HG03457 (cell line): Measurements from ENCODE around the gene PIK3R3.

Source experiments
- ATAC-seq: cut with Tn5 transposase; IDR thresholded peaks from one replicate; pipeline ENCODE4 v1.9.1; 2021; ENCODE audit warnings: moderate number of reproducible peaks; ENCODE audit not compliant: unreplicated experiment

PIK3R3 gene

DNA sequence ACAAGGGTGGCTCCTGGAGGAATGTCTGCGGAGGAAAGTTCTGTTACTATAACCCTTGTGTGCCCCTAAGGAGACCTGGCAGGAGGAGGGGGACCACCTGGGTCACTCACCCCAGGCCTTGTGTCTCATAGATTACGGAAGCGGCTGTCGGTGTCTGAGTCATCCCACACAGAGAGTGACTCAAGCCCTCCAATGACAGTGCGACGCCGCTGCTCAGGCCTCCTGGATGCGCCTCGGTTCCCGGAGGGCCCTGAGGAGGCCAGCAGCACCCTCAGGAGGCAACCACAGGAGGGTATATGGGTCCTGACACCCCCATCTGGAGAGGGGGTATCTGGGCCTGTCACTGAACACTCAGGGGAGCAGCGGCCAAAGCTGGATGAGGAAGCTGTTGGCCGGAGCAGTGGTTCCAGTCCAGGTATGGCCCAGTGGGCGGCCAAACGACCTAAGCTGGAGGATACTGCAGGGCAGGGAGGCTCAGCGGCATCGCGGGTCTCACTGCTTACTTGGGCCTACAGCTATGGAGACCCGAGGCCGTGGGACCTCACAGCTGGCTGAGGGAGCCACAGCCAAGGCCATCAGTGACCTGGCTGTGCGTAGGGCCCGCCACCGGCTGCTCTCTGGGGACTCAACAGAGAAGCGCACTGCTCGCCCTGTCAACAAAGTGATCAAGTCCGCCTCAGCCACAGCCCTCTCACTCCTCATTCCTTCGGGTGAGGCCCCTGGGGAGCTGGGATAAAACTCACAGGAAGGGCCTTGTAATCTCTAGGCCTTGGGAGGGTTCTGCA, 101.4 kb downstream of the PIK3R3 start:
- no peak for ATAC-seq

GRCh38 chr1:46030074-46030870, 102.2 kb downstream of the PIK3R3 start:
- ATAC-seq: no peak

DNA sequence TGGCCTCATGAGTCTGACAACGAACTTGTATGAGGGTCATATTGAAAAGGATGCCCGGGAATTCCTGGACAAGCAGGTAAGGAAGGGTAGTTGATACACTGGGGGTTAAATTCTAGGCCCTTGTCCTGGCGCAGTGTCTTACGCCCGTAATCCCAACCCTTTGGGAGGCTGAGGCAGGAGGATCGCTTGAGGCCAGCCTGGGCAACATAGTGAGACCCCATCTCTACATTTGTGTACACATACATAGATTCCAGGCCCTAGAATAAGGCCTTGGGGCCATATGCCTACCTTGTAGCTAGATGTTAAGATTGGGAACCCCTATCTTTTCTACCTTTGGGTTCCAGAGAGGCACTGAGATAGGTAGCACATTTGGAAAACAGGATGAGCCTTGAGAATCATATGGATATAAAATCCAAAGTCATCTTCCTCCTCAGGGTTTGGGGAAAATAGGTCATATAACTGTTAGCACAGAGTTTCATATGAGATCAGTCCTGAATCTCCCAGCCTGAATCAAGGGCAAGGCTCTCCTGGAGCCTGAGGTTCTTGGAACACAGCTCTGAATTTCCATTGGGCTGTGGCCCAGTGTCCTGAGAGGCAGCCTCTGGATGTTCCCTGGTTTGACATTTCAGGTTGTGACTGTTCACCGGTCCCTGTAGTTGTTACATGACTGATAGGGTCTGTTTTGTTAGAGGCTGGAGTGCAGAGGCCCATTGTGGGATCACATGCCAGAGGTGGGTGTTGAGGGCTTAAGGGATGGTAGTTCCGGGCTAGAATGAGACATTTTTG, 104.4 kb downstream of the PIK3R3 start:
- ATAC-seq: no peak

DNA sequence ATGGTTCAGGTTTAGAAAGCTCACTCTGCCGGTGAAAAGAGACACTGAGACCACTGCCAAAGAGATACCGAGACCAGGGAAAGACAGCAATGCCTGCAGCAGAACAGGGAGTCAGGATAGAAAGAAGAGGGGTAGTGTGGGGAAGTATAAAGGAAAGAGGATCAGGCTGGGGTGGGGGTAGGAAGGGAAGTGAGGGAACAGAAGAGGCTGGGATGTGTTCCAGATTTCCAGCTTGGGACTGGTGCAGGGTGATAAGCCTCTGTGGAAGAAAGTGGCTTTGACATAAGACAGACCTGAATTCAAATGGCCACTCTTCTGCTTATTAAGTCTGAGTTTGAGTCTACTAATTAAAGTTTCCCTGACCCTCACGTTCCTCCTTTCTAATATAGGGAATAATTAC, 105.9 kb downstream of the PIK3R3 start:
- ATAC-seq: no peak

DNA sequence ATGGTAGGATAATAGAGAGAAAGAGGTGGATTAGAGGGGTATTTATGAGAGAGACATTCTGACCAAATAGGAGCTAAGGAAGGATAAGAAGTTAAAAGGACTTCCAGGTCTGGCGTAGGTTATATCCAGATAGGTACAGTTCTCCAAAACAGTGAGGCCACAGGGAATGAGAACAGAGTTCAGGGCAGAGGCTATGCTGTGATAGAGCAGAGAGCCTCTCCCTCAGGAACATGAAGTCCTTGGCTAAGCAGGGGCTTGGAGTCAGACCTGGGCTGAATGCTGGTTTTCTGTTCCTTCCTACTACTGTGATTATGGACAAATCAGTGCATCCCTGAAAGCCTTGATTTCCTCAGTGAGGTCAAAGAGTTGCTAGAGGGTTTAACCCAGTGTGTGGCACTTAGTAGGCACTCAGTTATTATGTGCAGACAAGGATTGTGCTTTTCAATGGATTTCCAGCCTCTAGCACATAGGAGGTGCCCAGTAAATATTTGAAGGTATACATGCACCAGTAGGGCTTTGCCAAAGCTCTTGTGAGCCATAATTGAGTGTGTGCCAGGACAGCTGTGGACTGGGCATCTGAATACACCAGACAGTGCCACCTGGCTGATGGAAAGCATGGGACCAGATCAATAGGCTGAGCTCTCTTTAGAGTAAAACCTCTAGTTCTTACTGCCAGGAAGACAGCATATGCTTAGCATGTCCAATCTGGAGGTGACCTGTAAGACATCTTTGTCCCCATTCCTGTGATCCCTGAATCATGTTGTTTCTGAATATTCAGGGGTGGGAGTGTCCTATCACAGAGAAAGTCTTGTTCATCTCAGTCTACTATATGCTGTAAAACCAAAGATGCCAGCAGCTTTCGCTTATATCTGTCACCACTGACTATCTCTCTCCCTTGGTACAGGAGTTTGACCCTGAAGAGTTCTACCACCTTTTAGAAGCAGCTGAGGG, 111.1 kb downstream of the PIK3R3 start:
- ATAC-seq: no peak

- no peak for ATAC-seq
Measured at GRCh38 chr1:46020010-46020409, 112.4 kb downstream of the PIK3R3 start.

DNA sequence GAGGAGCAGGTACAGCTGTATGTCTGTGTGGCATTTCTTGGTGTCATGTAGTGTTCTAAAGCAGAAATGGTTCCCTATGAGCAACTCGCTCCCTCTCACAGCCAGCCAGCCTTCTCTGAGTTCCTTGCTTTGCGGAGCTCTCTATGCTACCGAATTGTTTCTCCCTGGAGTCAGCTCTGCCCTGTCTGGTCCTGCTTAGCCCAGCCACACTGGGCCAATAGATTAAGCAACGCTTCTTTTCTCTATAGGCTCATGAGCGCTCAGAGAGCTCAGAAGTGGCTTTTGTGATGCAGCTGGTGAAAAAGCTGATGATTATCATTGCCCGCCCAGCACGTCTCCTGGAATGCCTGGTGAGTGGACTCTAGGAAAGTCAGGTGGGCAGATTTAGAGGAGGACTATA, 113.1 kb downstream of the PIK3R3 start:
- no peak for ATAC-seq

- no peak for ATAC-seq
Measured at GRCh38 chr1:46017876-46018503, 114.4 kb downstream of the PIK3R3 start.

DNA sequence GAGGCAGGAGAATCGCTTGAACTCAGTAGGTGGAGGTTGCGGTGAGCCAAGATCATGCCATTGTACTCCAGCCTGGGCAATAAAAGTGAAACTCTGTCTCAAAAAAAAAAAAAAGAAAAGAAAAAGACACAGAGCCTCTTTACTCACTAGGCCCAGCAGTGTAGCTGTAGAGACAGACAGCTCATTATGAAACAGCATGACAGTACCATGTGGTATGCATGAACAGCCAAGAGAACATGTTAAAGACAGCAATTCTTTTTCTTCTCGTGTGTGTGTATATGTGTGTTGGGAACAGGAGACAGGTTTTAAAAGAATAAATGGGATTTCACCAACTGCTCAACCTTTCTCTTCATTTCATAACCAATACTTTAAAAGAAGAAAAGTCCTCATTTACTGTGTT, 118.8 kb downstream of the PIK3R3 start:
- ATAC-seq: no peak

GRCh38 chr1:46012236-46012635, 120.2 kb downstream of the PIK3R3 start:
- ATAC-seq: no peak

DNA sequence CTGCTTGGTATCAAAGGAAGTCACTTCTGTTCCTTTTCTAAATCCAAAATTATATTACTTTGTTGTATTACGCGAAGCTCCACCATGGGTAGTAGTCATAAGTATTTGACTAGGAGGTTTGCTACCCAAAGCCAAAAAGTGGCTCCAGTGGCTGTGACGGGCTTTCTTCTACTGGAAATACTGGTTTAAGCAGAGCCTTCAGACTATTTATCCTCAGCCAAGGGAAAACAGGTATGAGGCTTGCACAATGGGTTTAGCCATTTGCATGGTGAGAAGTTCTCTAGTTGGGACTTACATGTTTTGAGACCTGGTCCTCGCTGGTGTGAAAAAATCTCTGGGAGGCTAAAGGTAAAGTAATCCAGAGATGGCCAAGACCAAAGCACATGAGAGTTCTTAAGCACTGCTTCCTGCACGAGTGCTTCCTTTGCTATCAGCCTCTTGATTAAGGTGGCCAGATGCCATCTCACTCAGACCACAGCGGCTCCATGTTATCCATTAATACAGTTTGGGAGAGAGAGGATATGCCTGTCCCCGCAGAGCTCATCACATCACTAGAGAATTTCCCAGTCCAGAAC, 121.2 kb downstream of the PIK3R3 start:
- ATAC-seq: no peak

- ATAC-seq: no peak
Measured at GRCh38 chr1:46010611-46011010, 121.8 kb downstream of the PIK3R3 start.

DNA sequence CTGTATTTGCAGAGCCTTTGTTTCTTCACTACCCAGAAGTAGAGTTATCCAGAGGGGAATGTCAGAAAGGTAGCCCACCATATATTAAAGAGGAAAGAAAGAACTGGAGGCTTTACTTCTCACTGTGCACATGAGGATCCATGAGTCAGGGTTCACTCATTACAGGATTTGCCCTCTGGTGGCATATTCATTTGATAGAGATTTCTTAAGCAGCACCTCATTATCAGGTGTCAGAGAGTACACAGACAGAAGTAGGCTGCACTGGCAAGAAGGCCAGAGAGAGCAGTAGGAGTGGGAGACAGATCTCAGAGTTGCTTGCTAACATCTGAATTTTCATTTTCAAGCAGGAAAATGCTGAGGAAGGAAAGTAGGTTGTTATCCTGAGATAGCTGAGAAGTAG, 123.8 kb downstream of the PIK3R3 start:
- ATAC-seq: no peak

DNA sequence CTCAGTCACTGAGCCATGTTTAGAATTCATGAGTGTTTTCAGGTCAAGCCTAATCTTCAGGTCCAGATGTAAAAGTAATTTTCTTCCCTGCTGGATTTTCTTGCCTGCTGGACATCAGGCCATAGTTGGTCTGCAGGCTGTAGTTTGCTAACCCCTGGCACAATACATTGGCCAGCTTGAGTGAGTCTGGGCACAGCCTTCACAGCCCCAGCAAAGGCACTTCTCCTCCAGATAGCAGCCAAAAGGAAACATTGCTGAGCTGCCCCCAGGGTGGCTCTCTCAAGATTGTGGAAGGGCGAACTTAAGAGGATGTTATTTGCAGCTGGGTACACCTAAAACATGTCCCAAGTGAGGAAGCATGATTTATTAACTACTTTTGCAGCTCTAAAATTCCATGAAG, 126.8 kb downstream of the PIK3R3 start:
- no peak for ATAC-seq

- ATAC-seq: no peak
Measured at GRCh38 chr1:46004492-46004891, 127.9 kb downstream of the PIK3R3 start.

DNA sequence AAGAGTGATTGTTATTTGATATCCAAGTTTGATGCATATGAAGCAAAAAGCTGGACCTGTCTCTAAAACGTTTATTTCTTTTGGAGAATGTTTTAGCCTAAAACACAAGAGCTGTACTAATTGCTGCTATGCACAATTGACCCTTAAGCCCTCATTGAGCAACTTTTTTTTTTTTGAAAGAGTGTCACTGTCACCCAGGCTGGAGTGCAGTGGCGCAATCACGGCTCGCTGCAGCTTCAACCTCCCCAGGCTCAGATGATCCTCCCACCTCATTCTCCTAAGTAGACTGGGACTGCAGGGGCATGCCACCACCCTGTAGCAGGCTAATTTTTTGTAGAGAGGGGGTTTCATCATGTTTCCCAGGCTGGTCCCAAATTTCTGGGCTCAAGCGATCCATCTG, 129.1 kb downstream of the PIK3R3 start:
- no peak for ATAC-seq

DNA sequence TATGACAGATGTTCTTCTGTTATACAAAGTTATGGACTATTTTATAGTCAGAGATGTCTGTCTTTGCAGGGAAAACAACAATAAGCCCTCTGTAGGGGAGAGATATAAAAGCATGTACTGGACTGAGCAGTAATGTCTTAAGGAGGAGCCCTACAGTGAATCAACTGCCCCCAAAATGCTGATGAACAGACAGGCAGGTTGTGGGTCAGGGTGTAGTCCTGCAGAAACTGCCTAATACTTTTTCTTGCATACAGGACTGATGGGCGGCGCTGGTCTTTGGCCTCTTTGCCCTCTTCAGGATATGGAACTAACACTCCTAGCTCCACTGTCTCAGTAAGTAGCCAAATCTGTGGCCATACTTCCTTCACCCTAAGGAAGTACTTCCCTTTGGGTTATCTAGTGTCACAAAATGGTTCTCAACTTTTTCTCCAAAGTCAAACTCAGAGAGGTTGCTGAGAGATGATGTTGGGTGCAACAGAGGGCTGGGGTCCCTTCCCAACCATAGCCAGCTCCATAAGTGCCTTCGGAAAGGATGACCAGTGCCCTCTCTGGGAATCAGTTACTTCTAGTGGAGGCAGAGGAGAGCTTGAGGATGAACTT, 129.8 kb downstream of the PIK3R3 start:
- no peak for ATAC-seq

DNA sequence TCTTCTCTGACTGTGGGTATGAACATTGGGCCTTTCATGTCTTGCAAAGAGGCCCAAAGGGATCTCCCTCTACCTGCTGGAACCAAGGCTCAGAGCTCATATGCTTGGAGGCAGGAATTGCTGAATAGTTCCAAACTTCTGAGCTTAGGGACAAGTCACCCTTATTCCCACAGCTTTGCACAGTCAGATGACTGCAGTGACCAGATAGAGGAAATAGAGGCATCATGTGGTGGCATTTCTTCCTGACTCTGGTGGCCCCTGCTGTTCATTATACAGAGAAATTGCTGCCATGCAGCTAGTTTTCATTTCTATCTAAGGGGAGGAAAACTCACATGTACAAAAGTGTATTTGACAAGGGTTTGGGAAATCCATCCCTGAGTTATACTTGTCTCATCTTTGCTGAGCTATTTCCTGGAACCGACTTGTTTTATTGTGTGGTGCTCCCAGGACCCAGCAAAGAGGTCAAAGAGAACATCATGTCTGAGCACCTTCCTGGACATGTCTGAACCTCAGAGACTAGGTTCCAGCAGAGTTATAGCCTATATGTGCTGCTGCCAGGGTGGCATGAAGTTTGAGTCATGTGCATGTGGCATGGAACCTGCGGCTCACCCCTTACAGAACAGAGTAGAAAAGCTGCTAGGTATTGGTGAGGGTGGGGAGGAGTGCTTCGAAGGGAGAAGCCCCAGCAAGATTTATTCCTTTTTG, 131.2 kb downstream of the PIK3R3 start:
- ATAC-seq: no peak

DNA sequence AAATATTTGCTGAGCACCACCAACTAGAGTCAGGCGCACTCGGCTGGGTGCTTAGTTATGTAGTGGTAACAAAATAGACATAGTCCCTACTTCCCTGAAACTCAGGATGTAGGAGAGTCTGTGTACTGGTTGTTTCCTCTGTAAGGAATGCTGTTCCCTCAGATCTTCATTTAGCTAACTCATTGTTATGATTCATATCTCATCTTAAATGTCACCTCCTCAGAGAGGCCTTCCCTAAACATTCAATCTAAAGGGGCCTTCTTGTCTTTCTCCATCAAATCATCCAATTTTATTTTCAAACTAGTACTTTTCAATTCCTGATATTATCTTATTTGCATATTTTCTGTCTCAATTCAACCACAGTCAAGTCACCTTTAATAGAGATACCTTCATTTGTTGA, 132.9 kb downstream of the PIK3R3 start:
- no peak for ATAC-seq
